SH-SY5Y (cell line): ENCODE data around the gene DEFB116.

ENCODE experiments used
- GATA2 ChIP-seq: IDR thresholded peaks from 2 replicates; pipeline ENCODE4 v1.6.1; 2011; ENCODE audit warnings: mild to moderate bottlenecking, low read depth, low read length
- GATA3 ChIP-seq: IDR thresholded peaks from 2 replicates; pipeline ENCODE4 v1.6.1; 2011; ENCODE audit warnings: low read depth, mild to moderate bottlenecking, low read length, moderate library complexity

DEFB116 gene

DNA sequence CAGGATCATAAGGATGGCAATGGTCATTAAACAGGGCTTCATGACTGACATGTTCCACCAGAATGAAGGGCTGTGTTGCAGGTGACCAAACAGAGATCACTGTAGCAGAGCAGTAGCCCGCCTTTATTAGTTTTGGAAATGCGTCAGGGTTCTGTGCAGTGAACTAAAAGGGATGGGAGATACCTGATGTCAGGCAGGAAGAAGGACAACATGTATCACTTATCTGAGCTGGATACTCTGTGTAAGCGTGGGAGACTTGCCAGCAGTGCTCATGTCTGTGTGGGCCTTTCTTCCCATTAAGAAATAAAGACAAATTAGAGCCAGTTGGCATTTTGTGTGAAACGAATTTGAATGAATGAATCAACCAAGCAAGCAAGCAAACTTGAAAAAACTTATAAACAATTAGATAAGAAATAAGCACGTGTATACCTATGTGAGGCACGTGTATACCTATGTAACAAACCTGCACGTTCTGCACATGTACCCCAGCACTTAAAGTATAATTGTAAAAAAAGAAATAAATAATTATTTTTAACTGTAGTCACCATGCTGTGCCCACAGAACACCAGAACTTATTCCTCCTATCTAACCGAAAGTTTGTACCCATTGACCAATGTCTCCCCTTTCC, at the start of gene DEFB116:
Gene DEFB116 (minus strand): TSS at position 51 of the 628 bp plus-strand sequence. CDS start 0 bp downstream, at position 51.
- TF ChIP-seq GATA2 = no peak
- TF ChIP-seq GATA3 = no peak

DNA sequence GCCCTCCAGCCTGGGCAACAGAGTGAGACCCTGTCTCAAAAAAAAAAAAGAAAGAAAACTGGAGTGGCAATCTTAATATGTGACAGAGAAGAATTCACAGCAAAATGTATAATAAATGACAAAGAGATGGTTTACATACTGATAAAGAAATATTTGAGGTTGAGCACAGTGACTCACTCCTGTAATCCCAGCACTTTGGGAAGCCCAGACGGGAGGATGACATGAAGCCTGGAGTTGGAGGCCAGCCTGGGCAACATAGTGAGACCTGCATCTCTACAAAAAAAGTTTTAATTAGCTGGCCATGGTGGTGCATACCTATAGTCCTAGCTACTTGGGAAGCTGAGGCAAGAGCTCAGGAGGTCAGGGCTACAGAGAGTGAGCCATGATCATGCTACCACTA, 47.6 kb upstream of the DEFB116 start:
- TF ChIP-seq GATA2 (no peak), GATA3 (no peak)

- TF ChIP-seq GATA3 (no peak), GATA2 (no peak)
Measured at GRCh38 chr20:31341470-31341869, 33.1 kb upstream of the DEFB116 start.

- TF ChIP-seq GATA3 (no peak), GATA2 (no peak)
Measured at GRCh38 chr20:31330893-31331292, 22.5 kb upstream of the DEFB116 start.

- TF ChIP-seq GATA3 (no peak), GATA2 (no peak)
Measured at GRCh38 chr20:31322504-31322903, 14.1 kb upstream of the DEFB116 start.

GRCh38 chr20:31278178-31278577, 30.2 kb downstream of the DEFB116 start:
- TF ChIP-seq GATA2 (no peak), GATA3 (no peak)

GRCh38 chr20:31274441-31274840, 33.9 kb downstream of the DEFB116 start:
- TF ChIP-seq GATA3 = no peak
- no peak for TF ChIP-seq GATA2

GRCh38 chr20:31260326-31260932, 48.0 kb downstream of the DEFB116 start:
- TF ChIP-seq GATA3 (no peak), GATA2 (no peak)

DNA sequence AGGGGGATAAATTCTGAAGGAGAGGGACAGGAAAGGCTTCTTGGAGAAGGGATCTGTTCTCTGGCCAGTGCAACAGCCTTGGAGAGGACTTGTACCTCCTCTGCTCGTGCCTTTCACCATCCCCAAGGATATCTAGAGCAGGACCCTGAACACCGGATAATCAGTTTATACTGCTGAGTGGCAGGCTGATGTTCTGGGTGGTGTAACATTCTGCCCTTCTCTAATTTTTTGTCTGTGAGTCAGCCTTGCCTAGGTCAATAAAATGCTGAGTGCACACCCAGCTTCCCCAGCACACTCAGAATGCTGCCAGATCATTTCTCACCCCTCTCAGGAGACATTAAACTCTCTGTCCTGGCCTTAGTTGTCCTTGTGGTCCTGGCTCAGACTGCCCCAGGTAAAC, 51.0 kb downstream of the DEFB116 start, which contains the start of gene DEFB115:
Gene DEFB115 (plus strand): TSS at position 301 of the 400 bp plus-strand sequence. CDS start 0 bp downstream, at position 301.
- no peak for TF ChIP-seq GATA2
- no peak for TF ChIP-seq GATA3

- TF ChIP-seq GATA3 = no peak
- no peak for TF ChIP-seq GATA2
Measured at GRCh38 chr20:31256959-31257358, 51.4 kb downstream of the DEFB116 start.
